Nephron progenitor cell (in vitro differentiated cells): ENCODE measurements around the gene RBMS3.

ENCODE experiments used
- DNase-seq: peaks from one replicate; pipeline ENCODE4 v3.0.0; 2021
- H3K27ac Mint-ChIP-seq: 2 replicates; pipeline ENCODE4 v1.8.0; 2021; ENCODE audit warnings: mild to moderate bottlenecking, moderate library complexity, mixed read lengths
- H3K27me3 Mint-ChIP-seq: 2 replicates; pipeline ENCODE4 v1.8.0; 2021; ENCODE audit warnings: mild to moderate bottlenecking, low read depth, mixed read lengths; ENCODE audit not compliant: poor library complexity
- H3K36me3 Mint-ChIP-seq: 2 replicates; pipeline ENCODE4 v1.8.0; 2021; ENCODE audit warnings: low read depth, mixed read lengths
- H3K4me1 Mint-ChIP-seq: 2 replicates; pipeline ENCODE4 v1.8.0; 2021; ENCODE audit warnings: mixed read lengths
- H3K4me3 Mint-ChIP-seq: 2 replicates; pipeline ENCODE4 v1.8.0; 2021; ENCODE audit warnings: mild to moderate bottlenecking, moderate library complexity, mixed read lengths
- H3K9me3 Mint-ChIP-seq: 2 replicates; pipeline ENCODE4 v1.8.0; 2021; ENCODE audit warnings: mild to moderate bottlenecking, moderate library complexity, mixed read lengths
- CTCF ChIP-seq: fragments of 200-600 bp; sonication (generic); IDR thresholded peaks from 2 replicates; pipeline ENCODE4 v1.5.0; 2021; ENCODE audit warnings: antibody characterized with exemption

RBMS3 gene

GRCh38 chr3:29764041-29764440 lies 483.2 kb downstream of the RBMS3 start:
- Mint-ChIP-seq H3K36me3 (peaks cover 5% of the 10 kb centered on the region), H3K9me3 (no peaks in the 10 kb centered on the region), H3K4me3 (no peak overlapping the region), H3K4me1 (peaks cover 14% of the 10 kb centered on the region), H3K27me3 (no peaks in the 10 kb centered on the region), H3K27ac (no peak overlapping the region)
- no peak for DNase-seq
- no peak for TF ChIP-seq CTCF

GRCh38 chr3:29764603-29765254 lies 483.9 kb downstream of the RBMS3 start:
- Mint-ChIP-seq H3K4me1 (peaks cover 7% of the 10 kb centered on the region), H3K27me3 (no peaks in the 10 kb centered on the region), H3K27ac (no peak overlapping the region), H3K36me3 (peaks cover 5% of the 10 kb centered on the region), H3K4me3 (no peak overlapping the region), H3K9me3 (no peaks in the 10 kb centered on the region)
- no peak for TF ChIP-seq CTCF
- no peak for DNase-seq

- H3K27me3 Mint-ChIP-seq, result no peaks in the 10 kb centered on the region
- H3K4me3 Mint-ChIP-seq, result no peak overlapping the region
- H3K27ac Mint-ChIP-seq, result no peak overlapping the region
Measured at GRCh38 chr3:29771602-29772001, 490.7 kb downstream of the RBMS3 start.

GRCh38 chr3:29772436-29772835 lies 491.6 kb downstream of the RBMS3 start:
- DNase-seq, result no peak
- H3K27ac Mint-ChIP-seq, result peak overlapping the region; percentile 35
- H3K4me1 Mint-ChIP-seq, result no peaks in the 10 kb centered on the region
- H3K9me3 Mint-ChIP-seq, result no peaks in the 10 kb centered on the region
- no peak overlapping the region for H3K4me3 Mint-ChIP-seq
- no peaks in the 10 kb centered on the region for H3K36me3 Mint-ChIP-seq
- H3K27me3 Mint-ChIP-seq, result no peaks in the 10 kb centered on the region
- TF ChIP-seq CTCF, result no peak

More at GRCh38 chr3:29771602-29772001, 490.7 kb downstream of the RBMS3 start:
- no peak for DNase-seq
- no peak for TF ChIP-seq CTCF
- Mint-ChIP-seq H3K9me3 (no peaks in the 10 kb centered on the region), H3K36me3 (no peaks in the 10 kb centered on the region), H3K4me1 (no peaks in the 10 kb centered on the region)

GRCh38 chr3:29773481-29773880 lies 492.6 kb downstream of the RBMS3 start:
- Mint-ChIP-seq H3K27me3 (no peaks in the 10 kb centered on the region), H3K9me3 (no peaks in the 10 kb centered on the region), H3K36me3 (no peaks in the 10 kb centered on the region), H3K4me3 (no peak overlapping the region), H3K4me1 (no peaks in the 10 kb centered on the region), H3K27ac (no peak overlapping the region)
- no peak for TF ChIP-seq CTCF
- no peak for DNase-seq

GRCh38 chr3:29775340-29775739 lies 494.5 kb downstream of the RBMS3 start:
- Mint-ChIP-seq H3K27ac (no peak overlapping the region), H3K4me1 (no peaks in the 10 kb centered on the region), H3K9me3 (no peaks in the 10 kb centered on the region), H3K4me3 (no peak overlapping the region), H3K27me3 (no peaks in the 10 kb centered on the region), H3K36me3 (no peaks in the 10 kb centered on the region)
- no peak for DNase-seq
- TF ChIP-seq CTCF, result no peak
